Measurements from ENCODE around the gene UBE2N.

- TF ChIP-seq POLR2A (IDR thresholded peaks at IDR 0.05) (no peak), CTCF (IDR thresholded peaks at IDR 0.05) (no peak)
Observed at GRCh38 chr12:93360688-93361087, 81.1 kb downstream of the UBE2N start.

Data from thyroid gland (tissue), 4 donors.